ENCODE measurements around the gene ARRB2. TPM values are rescaled to one million over a fixed set of nuclear protein-coding genes. Genes with fewer than 3 reads are reported as not detected.

The ARRB2 gene
- total RNA-seq, 3 donors from 2014 or later, result 25.2 to 67.4 (median 42.3) TPM

- no peak for DNase-seq (ENCODE audit: low spot score in 2 of 2)
- intact Hi-C loops (cut with DNase I; ENCODE audit: low total_unique reads), result loop anchor here (10.0 kb wide), 1 partner anchor 1955 kb away; no protein-coding TSS in a partner anchor
- no peak for TF ChIP-seq POLR2AphosphoS5 (IDR thresholded peaks at IDR 0.05)
- TF ChIP-seq POLR2A (IDR thresholded peaks at IDR 0.05), result no peak
- TF ChIP-seq CTCF (IDR thresholded peaks at IDR 0.05), result no peak
- Histone ChIP-seq H3K27me3 (no peaks in the 10 kb centered on the region), H3K4me1 (no peaks in the 10 kb centered on the region), H3K4me3 (no peak overlapping the region), H3K27ac (no peak overlapping the region), H3K36me3 (no peaks in the 10 kb centered on the region), H3K9me3 (no peaks in the 10 kb centered on the region)
Observed at GRCh38 chr17:4759776-4760236, 49.4 kb downstream of the ARRB2 start.

GRCh38 chr17:4764595-4764994 lies 54.2 kb downstream of the ARRB2 start:
- H3K27ac ChIP-seq, result no peak overlapping the region
- no peak for TF ChIP-seq CTCF (IDR thresholded peaks at IDR 0.05)
- TF ChIP-seq POLR2A (IDR thresholded peaks at IDR 0.05), result no peak
- no peak for TF ChIP-seq POLR2AphosphoS5 (IDR thresholded peaks at IDR 0.05)

GRCh38 chr17:4766201-4766600 lies 55.8 kb downstream of the ARRB2 start:
- DNase-seq (ENCODE audit: low spot score in 2 of 2), result no peak
- no peak overlapping the region for H3K27ac ChIP-seq
- no peaks in the 10 kb centered on the region for H3K9me3 ChIP-seq
- no peak for TF ChIP-seq CTCF (IDR thresholded peaks at IDR 0.05)
- TF ChIP-seq POLR2A (IDR thresholded peaks at IDR 0.05), result no peak
- TF ChIP-seq POLR2AphosphoS5 (IDR thresholded peaks at IDR 0.05), result no peak
- no peaks in the 10 kb centered on the region for H3K27me3 ChIP-seq
- H3K4me3 ChIP-seq, result no peak overlapping the region
- no peaks in the 10 kb centered on the region for H3K4me1 ChIP-seq
- no peaks in the 10 kb centered on the region for H3K36me3 ChIP-seq
- intact Hi-C loops (cut with DNase I; ENCODE audit: low total_unique reads), result no loop called here

More at GRCh38 chr17:4764595-4764994, 54.2 kb downstream of the ARRB2 start:
- Histone ChIP-seq H3K36me3 (no peaks in the 10 kb centered on the region), H3K9me3 (no peaks in the 10 kb centered on the region), H3K4me3 (no peak overlapping the region), H3K27me3 (no peaks in the 10 kb centered on the region), H3K4me1 (no peaks in the 10 kb centered on the region)
- no peak for DNase-seq (ENCODE audit: low spot score in 2 of 2)
- intact Hi-C loops (cut with DNase I; ENCODE audit: low total_unique reads), result no loop called here

- intact Hi-C loops (cut with DNase I; ENCODE audit: low total_unique reads), result no loop called here
- Histone ChIP-seq H3K27ac (no peak overlapping the region), H3K4me3 (no peak overlapping the region), H3K9me3 (no peaks in the 10 kb centered on the region), H3K4me1 (no peaks in the 10 kb centered on the region), H3K27me3 (no peaks in the 10 kb centered on the region), H3K36me3 (no peaks in the 10 kb centered on the region)
- no peak for TF ChIP-seq POLR2A (IDR thresholded peaks at IDR 0.05)
- TF ChIP-seq CTCF (IDR thresholded peaks at IDR 0.05), result no peak
- TF ChIP-seq POLR2AphosphoS5 (IDR thresholded peaks at IDR 0.05), result no peak
- DNase-seq (ENCODE audit: low spot score in 2 of 2), result no peak
Observed at GRCh38 chr17:4766723-4767122, 56.3 kb downstream of the ARRB2 start.

GRCh38 chr17:4768298-4768697 lies 57.9 kb downstream of the ARRB2 start:
- H3K27me3 ChIP-seq, result no peaks in the 10 kb centered on the region
- no peak overlapping the region for H3K4me3 ChIP-seq
- no peak for TF ChIP-seq CTCF (IDR thresholded peaks at IDR 0.05)
- TF ChIP-seq POLR2AphosphoS5 (IDR thresholded peaks at IDR 0.05), result no peak
- no peak for TF ChIP-seq POLR2A (IDR thresholded peaks at IDR 0.05)
- no peaks in the 10 kb centered on the region for H3K36me3 ChIP-seq
- no peak overlapping the region for H3K27ac ChIP-seq
- no peak for DNase-seq (ENCODE audit: low spot score in 2 of 2)
- H3K9me3 ChIP-seq, result no peaks in the 10 kb centered on the region
- intact Hi-C loops (cut with DNase I; ENCODE audit: low total_unique reads), result no loop called here
- H3K4me1 ChIP-seq, result no peaks in the 10 kb centered on the region
